Trophoblast cell (in vitro differentiated cells and primary cell): Measurements from ENCODE around the gene NEGR1.

ENCODE experiments used
- DNase-seq, 2 donors: peaks; one replicate each; pipeline ENCODE4 v3.0.0-alpha.2; 2016
- H2AFZ ChIP-seq: 2 replicates; pipeline ENCODE4 v1.6.1; 2013; ENCODE audit warnings: low read length, moderate library complexity, mild to moderate bottlenecking; ENCODE audit not compliant: insufficient read depth, poor library complexity
- H2AK5ac ChIP-seq: 2 replicates; pipeline ENCODE4 v1.6.1; 2013; ENCODE audit warnings: mild to moderate bottlenecking, low read length
- H2BK120ac ChIP-seq: 2 replicates; pipeline ENCODE4 v1.6.1; 2013; ENCODE audit warnings: low read length, mild to moderate bottlenecking, moderate library complexity; ENCODE audit not compliant: insufficient read depth, poor library complexity
- H2BK12ac ChIP-seq: 2 replicates; pipeline ENCODE4 v1.6.1; 2013; ENCODE audit warnings: mild to moderate bottlenecking, low read length, moderate library complexity
- H2BK5ac ChIP-seq: 2 replicates; pipeline ENCODE4 v1.6.1; 2013; ENCODE audit warnings: low read length, low read depth, moderate library complexity, mild to moderate bottlenecking; ENCODE audit not compliant: poor library complexity
- H3K14ac ChIP-seq: 2 replicates; pipeline ENCODE4 v1.6.1; 2013; ENCODE audit warnings: mild to moderate bottlenecking, low read length
- H3K18ac ChIP-seq: 2 replicates; pipeline ENCODE4 v1.6.1; 2013; ENCODE audit warnings: mild to moderate bottlenecking, low read length
- H3K23ac ChIP-seq: 2 replicates; pipeline ENCODE4 v1.6.1; 2013; ENCODE audit warnings: low read length
- H3K27ac ChIP-seq: 2 replicates; pipeline ENCODE4 v1.5.1; 2013; ENCODE audit warnings: low read depth, mild to moderate bottlenecking, inconsistent platforms, low read length, moderate library complexity
- H3K27me3 ChIP-seq: 2 replicates; pipeline ENCODE4 v1.6.1; 2013; ENCODE audit warnings: inconsistent platforms, mild to moderate bottlenecking, low read length, moderate library complexity; ENCODE audit not compliant: insufficient read depth
- H3K36me3 ChIP-seq, 2 experiments: 1 replicate in 1 of 2; 2 replicates in 1 of 2; pipeline ENCODE4 v1.6.1; 2013; ENCODE audit warnings: low read length in 2 of 2, mild to moderate bottlenecking in 2 of 2, moderate library complexity in 1 of 2; ENCODE audit not compliant: insufficient read depth in 2 of 2, control insufficient read depth in 1 of 2
- H3K4ac ChIP-seq: 2 replicates; pipeline ENCODE4 v1.6.1; 2013; ENCODE audit warnings: low read depth, mild to moderate bottlenecking, low read length, moderate library complexity
- H3K4me1 ChIP-seq, 2 experiments: 1 replicate in 1 of 2; 2 replicates in 1 of 2; pipeline ENCODE4 v1.6.1; 2013; ENCODE audit warnings: low read length in 2 of 2, mild to moderate bottlenecking in 2 of 2, moderate library complexity in 1 of 2; ENCODE audit not compliant: insufficient read depth in 2 of 2, control insufficient read depth in 1 of 2
- H3K4me2 ChIP-seq: 2 replicates; pipeline ENCODE4 v1.6.1; 2013; ENCODE audit warnings: inconsistent platforms, mild to moderate bottlenecking, low read length, moderate library complexity
- H3K4me3 ChIP-seq: 2 replicates; pipeline ENCODE4 v1.5.1; 2013; ENCODE audit warnings: mild to moderate bottlenecking, low read depth, low read length, inconsistent platforms
- H3K79me1 ChIP-seq: one replicate; pipeline ENCODE4 v1.6.1; 2013; ENCODE audit warnings: low read length
- H3K79me2 ChIP-seq: 2 replicates; pipeline ENCODE4 v1.6.1; 2013; ENCODE audit warnings: low read length, mild to moderate bottlenecking; ENCODE audit not compliant: control insufficient read depth, insufficient read depth, poor library complexity
- H3K9ac ChIP-seq: 2 replicates; pipeline ENCODE4 v1.6.1; 2013; ENCODE audit warnings: mild to moderate bottlenecking, low read length
- H3K9me3 ChIP-seq: 2 replicates; pipeline ENCODE4 v1.6.1; 2013; ENCODE audit warnings: low read depth, mild to moderate bottlenecking, control low read depth, inconsistent platforms, low read length; ENCODE audit not compliant: insufficient read depth
- H4K12ac ChIP-seq: 2 replicates; pipeline ENCODE4 v1.6.1; 2013; ENCODE audit warnings: low read depth, mild to moderate bottlenecking, low read length, moderate library complexity
- H4K8ac ChIP-seq: 2 replicates; pipeline ENCODE4 v1.6.1; 2013; ENCODE audit warnings: low read depth, mild to moderate bottlenecking, low read length, moderate library complexity
- H4K91ac ChIP-seq: one replicate; pipeline ENCODE4 v1.6.1; 2013; ENCODE audit warnings: low read depth, mild to moderate bottlenecking, low read length, moderate library complexity
- WGBS: extraction: QIAGEN DNeasy Blood & Tissue Kit; methylation state at CpG from one replicate; pipeline ENCODE4 v1.1.7; 2013; ENCODE audit warnings: missing lambda C conversion rate; ENCODE audit not compliant: insufficient read length, insufficient coverage; ENCODE audit errors: extremely low coverage; 5-methylcytosine and 5-hydroxymethylcytosine counted together

The NEGR1 gene

GRCh38 chr1:71693581-71693980, 588.8 kb downstream of the NEGR1 start:
- H3K79me1 ChIP-seq, result no peaks in the 10 kb centered on the region
- no peak overlapping the region for H4K8ac ChIP-seq
- H2AFZ ChIP-seq, result no peak overlapping the region
- no peak overlapping the region for H3K23ac ChIP-seq
- no peak overlapping the region for H3K4ac ChIP-seq
- no peak overlapping the region for H3K4me3 ChIP-seq
- no peak overlapping the region for H3K27ac ChIP-seq
- H3K4me1 ChIP-seq, result no peaks in the 10 kb centered on the region
- no peak overlapping the region for H3K4me2 ChIP-seq
- no peak overlapping the region for H2BK120ac ChIP-seq
- DNase-seq, result no peak
- no peak overlapping the region for H4K91ac ChIP-seq
- H2BK12ac ChIP-seq, result no peak overlapping the region
- H3K27me3 ChIP-seq, result no peaks in the 10 kb centered on the region
- no peak overlapping the region for H2BK5ac ChIP-seq
- no peaks in the 10 kb centered on the region for H3K36me3 ChIP-seq
- H3K9ac ChIP-seq, result no peak overlapping the region
- H3K79me2 ChIP-seq, result no peaks in the 10 kb centered on the region
- H3K18ac ChIP-seq, result no peak overlapping the region
- H4K12ac ChIP-seq, result no peak overlapping the region
- no peak overlapping the region for H3K14ac ChIP-seq
- no peaks in the 10 kb centered on the region for H3K9me3 ChIP-seq
- H2AK5ac ChIP-seq, result no peak overlapping the region

- Histone ChIP-seq H2AK5ac (no peak overlapping the region), H3K4ac (no peak overlapping the region), H3K23ac (no peak overlapping the region), H3K9me3 (no peaks in the 10 kb centered on the region), H3K79me1 (no peaks in the 10 kb centered on the region), H3K9ac (no peak overlapping the region), H2BK12ac (no peak overlapping the region), H4K8ac (no peak overlapping the region), H3K18ac (no peak overlapping the region), H3K27me3 (no peaks in the 10 kb centered on the region), H2BK5ac (no peak overlapping the region), H4K91ac (no peak overlapping the region), H3K4me2 (no peak overlapping the region), H3K79me2 (no peaks in the 10 kb centered on the region), H4K12ac (no peak overlapping the region), H3K14ac (no peak overlapping the region), H3K27ac (no peak overlapping the region), H2AFZ (no peak overlapping the region), H3K36me3 (no peaks in the 10 kb centered on the region), H3K4me1 (no peaks in the 10 kb centered on the region), H3K4me3 (no peak overlapping the region), H2BK120ac (no peak overlapping the region)
- no peak for DNase-seq
- no CpG with 5 or more reads among the region's 2 CpGs for WGBS
Observed at GRCh38 chr1:71689635-71690034, 592.7 kb downstream of the NEGR1 start.

- no peak overlapping the region for H3K9ac ChIP-seq
- no peaks in the 10 kb centered on the region for H3K79me2 ChIP-seq
- no peaks in the 10 kb centered on the region for H3K36me3 ChIP-seq
- no peak overlapping the region for H3K4me3 ChIP-seq
- H2AK5ac ChIP-seq, result no peak overlapping the region
- H3K4ac ChIP-seq, result no peak overlapping the region
- WGBS, result no CpG with 5 or more reads among the region's 3 CpGs
- H2BK120ac ChIP-seq, result no peak overlapping the region
- H4K91ac ChIP-seq, result no peak overlapping the region
- no peak overlapping the region for H3K4me2 ChIP-seq
- no peak for DNase-seq
- no peak overlapping the region for H4K8ac ChIP-seq
- H2AFZ ChIP-seq, result no peak overlapping the region
- H3K9me3 ChIP-seq, result no peaks in the 10 kb centered on the region
- no peaks in the 10 kb centered on the region for H3K79me1 ChIP-seq
- H2BK12ac ChIP-seq, result no peak overlapping the region
- H3K27ac ChIP-seq, result no peak overlapping the region
- H4K12ac ChIP-seq, result no peak overlapping the region
- no peaks in the 10 kb centered on the region for H3K27me3 ChIP-seq
- no peak overlapping the region for H3K23ac ChIP-seq
- H3K14ac ChIP-seq, result no peak overlapping the region
- H3K4me1 ChIP-seq, result no peaks in the 10 kb centered on the region
- H2BK5ac ChIP-seq, result no peak overlapping the region
- no peak overlapping the region for H3K18ac ChIP-seq
Observed at GRCh38 chr1:71687376-71687775, 595.0 kb downstream of the NEGR1 start.

- Histone ChIP-seq H3K23ac (no peak overlapping the region), H2BK12ac (no peak overlapping the region), H3K9ac (no peak overlapping the region), H3K79me1 (no peaks in the 10 kb centered on the region), H2BK5ac (no peak overlapping the region), H4K12ac (no peak overlapping the region), H3K14ac (no peak overlapping the region), H3K27ac (no peak overlapping the region), H4K91ac (no peak overlapping the region), H3K36me3 (no peaks in the 10 kb centered on the region), H2AFZ (no peak overlapping the region), H2BK120ac (no peak overlapping the region), H2AK5ac (no peak overlapping the region), H3K4me1 (no peaks in the 10 kb centered on the region), H3K4ac (no peak overlapping the region), H3K4me3 (no peak overlapping the region), H4K8ac (no peak overlapping the region), H3K4me2 (no peak overlapping the region), H3K79me2 (no peaks in the 10 kb centered on the region), H3K18ac (no peak overlapping the region), H3K9me3 (no peaks in the 10 kb centered on the region), H3K27me3 (no peaks in the 10 kb centered on the region)
- no peak for DNase-seq
- no CpG with 5 or more reads among the region's 7 CpGs for WGBS
Observed at GRCh38 chr1:71676979-71677925, 605.1 kb downstream of the NEGR1 start.
